Activated CD4-positive, alpha-beta T cell treated with anti-CD3 and anti-CD28 coated beads, Interleukin-2, Interleukin-6, amounts not matched to agents 100 ng/mL and 50 ng/mL, durations not matched to agents 16 hours and 8 hours (primary cell): ENCODE measurements around the gene KRTAP1-5.
"Not testable (repeated sequence)": the region's sequence is repeated elsewhere in the genome, so short reads cannot be mapped to it uniquely, and the experiment has no call there.

Experiments
- DNase-seq: peaks from one replicate; pipeline ENCODE4 v3.0.0-alpha.2; 2020

Gene KRTAP1-5

GRCh38 chr17:41046735-41047465, 19.9 kb upstream of the KRTAP1-5 start, which contains the start of gene KRTAP2-1:
KRTAP2-1 (minus strand) TSS chr17:41047316; CDS start chr17:41047267, 49 bp downstream.
- not testable (repeated sequence) for DNase-seq

GRCh38 chr17:41042953-41043352, 15.9 kb upstream of the KRTAP1-5 start:
- no peak for DNase-seq

GRCh38 chr17:41040783-41041571, 14.0 kb upstream of the KRTAP1-5 start, which contains the start of gene KRTAP1-1:
KRTAP1-1 (minus strand) TSS chr17:41041450; CDS start chr17:41041397, 53 bp downstream.
- DNase-seq, result not testable (repeated sequence)

- no peak for DNase-seq
Measured at GRCh38 chr17:41037853-41038350, 10.9 kb upstream of the KRTAP1-5 start.

- DNase-seq, result not testable (repeated sequence)
Measured at GRCh38 chr17:41034346-41034935, 7.4 kb upstream of the KRTAP1-5 start, which contains the start of gene KRTAP1-3. KRTAP1-3 (minus strand) TSS chr17:41034874; CDS start chr17:41034821, 53 bp downstream.

- no peak for DNase-seq
Measured at GRCh38 chr17:41029633-41030245, 2.7 kb upstream of the KRTAP1-5 start, which contains the start of gene KRTAP1-4. KRTAP1-4 (minus strand) TSS chr17:41030195; CDS start chr17:41030078, 117 bp downstream.

- DNase-seq, result no peak
Measured at GRCh38 chr17:41024697-41025096, 2.3 kb downstream of the KRTAP1-5 start.

GRCh38 chr17:41020336-41020735, 6.7 kb downstream of the KRTAP1-5 start:
- DNase-seq, result no peak

GRCh38 chr17:41019415-41019814, 7.6 kb downstream of the KRTAP1-5 start:
- no peak for DNase-seq

- DNase-seq, result no peak
Measured at GRCh38 chr17:41018541-41018940, 8.5 kb downstream of the KRTAP1-5 start.

- DNase-seq, result no peak
Measured at GRCh38 chr17:41016578-41017215, 10.3 kb downstream of the KRTAP1-5 start.

- no peak for DNase-seq
Measured at GRCh38 chr17:41015454-41015853, 11.6 kb downstream of the KRTAP1-5 start.

- no peak for DNase-seq
Measured at GRCh38 chr17:41013606-41014005, 13.4 kb downstream of the KRTAP1-5 start.

- no peak for DNase-seq
Measured at GRCh38 chr17:41013181-41013580, 13.8 kb downstream of the KRTAP1-5 start.

- DNase-seq, result no peak
Measured at GRCh38 chr17:41012326-41013120, 14.5 kb downstream of the KRTAP1-5 start.

- DNase-seq, result no peak
Measured at GRCh38 chr17:41010441-41010840, 16.6 kb downstream of the KRTAP1-5 start.

- DNase-seq, result no peak
Measured at GRCh38 chr17:41009936-41010335, 17.1 kb downstream of the KRTAP1-5 start.

- no peak for DNase-seq
Measured at GRCh38 chr17:41009301-41009760, 17.7 kb downstream of the KRTAP1-5 start.

- no peak for DNase-seq
Measured at GRCh38 chr17:41008811-41009210, 18.2 kb downstream of the KRTAP1-5 start, which contains the start of gene KRTAP3-1. KRTAP3-1 (minus strand) TSS chr17:41009128; CDS start chr17:41009074, 54 bp downstream.

- no peak for DNase-seq
Measured at GRCh38 chr17:41004397-41004796, 22.6 kb downstream of the KRTAP1-5 start.

- DNase-seq, result no peak
Measured at GRCh38 chr17:41003926-41004325, 23.1 kb downstream of the KRTAP1-5 start.
